GM12875 (cell line): ENCODE measurements around the gene TOPBP1.

ENCODE experiments used
- H3K4me3 ChIP-seq: one replicate; pipeline ENCODE4 v1.5.1; 2011; ENCODE audit warnings: low read depth, low read length, control low read depth
- TF ChIP-seq, protein P1 (sequence below): IDR thresholded peaks from 2 replicates; pipeline ENCODE4 v1.5.1; 2011; ENCODE audit warnings: low read depth, mild to moderate bottlenecking, control low read depth, inconsistent platforms, low read length, moderate library complexity, borderline replicate concordance; ENCODE audit not compliant: insufficient read depth

The TOPBP1 gene

DNA sequence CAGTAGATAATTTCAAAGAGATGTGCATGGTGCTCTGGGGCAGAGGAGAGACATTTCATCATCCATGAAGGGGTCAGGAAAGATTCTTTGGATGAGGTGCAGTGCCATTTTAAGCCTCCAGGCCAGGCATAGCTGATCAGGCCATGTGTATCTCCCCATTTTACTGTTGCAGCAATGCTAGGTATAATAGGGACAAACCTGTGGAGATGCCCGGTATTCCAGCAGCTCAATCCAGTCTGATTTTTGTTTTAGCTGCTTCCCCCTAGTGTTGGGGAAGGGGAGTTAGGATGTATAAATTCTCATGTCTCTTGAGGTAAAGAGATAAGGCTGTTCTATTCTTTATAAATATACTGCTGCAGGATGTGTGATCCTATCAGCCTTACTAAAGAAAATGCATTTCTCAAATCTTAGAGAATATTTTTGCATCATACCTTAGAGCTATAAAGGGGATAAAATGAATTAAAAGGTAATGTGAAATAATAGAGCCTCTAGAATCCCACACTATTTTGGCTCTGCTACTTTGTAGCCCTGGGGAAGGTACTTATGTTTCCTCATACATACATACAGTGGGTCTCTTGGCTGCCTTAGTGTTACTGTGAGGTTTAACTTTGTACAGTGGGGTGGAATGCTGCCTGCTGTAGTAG lies 83.1 kb downstream of the TOPBP1 start:
- TF ChIP-seq, protein P1, sequence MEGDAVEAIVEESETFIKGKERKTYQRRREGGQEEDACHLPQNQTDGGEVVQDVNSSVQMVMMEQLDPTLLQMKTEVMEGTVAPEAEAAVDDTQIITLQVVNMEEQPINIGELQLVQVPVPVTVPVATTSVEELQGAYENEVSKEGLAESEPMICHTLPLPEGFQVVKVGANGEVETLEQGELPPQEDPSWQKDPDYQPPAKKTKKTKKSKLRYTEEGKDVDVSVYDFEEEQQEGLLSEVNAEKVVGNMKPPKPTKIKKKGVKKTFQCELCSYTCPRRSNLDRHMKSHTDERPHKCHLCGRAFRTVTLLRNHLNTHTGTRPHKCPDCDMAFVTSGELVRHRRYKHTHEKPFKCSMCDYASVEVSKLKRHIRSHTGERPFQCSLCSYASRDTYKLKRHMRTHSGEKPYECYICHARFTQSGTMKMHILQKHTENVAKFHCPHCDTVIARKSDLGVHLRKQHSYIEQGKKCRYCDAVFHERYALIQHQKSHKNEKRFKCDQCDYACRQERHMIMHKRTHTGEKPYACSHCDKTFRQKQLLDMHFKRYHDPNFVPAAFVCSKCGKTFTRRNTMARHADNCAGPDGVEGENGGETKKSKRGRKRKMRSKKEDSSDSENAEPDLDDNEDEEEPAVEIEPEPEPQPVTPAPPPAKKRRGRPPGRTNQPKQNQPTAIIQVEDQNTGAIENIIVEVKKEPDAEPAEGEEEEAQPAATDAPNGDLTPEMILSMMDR, result peak; percentile 34; the same call in 1 of the 2 replicates

DNA sequence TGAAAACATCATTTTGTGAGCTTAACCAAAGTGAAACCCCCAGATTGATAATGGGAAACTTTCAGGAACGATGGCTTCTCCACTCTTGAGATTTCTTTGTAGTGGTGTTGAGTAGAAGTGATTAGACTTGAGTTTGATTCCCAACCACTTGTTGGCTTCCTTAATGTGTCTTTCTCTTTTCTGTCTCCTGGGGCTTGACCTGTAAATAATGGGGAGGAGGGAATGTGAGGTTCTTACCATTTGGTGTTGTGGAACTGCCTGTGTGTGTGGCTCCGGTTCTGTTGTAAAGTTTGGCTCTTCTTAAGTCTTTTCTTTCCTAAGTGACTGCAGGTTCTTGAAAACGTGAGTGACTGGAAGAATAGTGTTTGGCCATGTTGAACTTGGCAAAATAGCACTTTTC lies 85.6 kb downstream of the TOPBP1 start:
- H3K4me3 ChIP-seq, result peak overlapping the region; percentile 30
- TF ChIP-seq, protein P1, result no peak

More for the DNA sequence above, 83.1 kb downstream of the TOPBP1 start:
- no peak overlapping the region for H3K4me3 ChIP-seq

DNA sequence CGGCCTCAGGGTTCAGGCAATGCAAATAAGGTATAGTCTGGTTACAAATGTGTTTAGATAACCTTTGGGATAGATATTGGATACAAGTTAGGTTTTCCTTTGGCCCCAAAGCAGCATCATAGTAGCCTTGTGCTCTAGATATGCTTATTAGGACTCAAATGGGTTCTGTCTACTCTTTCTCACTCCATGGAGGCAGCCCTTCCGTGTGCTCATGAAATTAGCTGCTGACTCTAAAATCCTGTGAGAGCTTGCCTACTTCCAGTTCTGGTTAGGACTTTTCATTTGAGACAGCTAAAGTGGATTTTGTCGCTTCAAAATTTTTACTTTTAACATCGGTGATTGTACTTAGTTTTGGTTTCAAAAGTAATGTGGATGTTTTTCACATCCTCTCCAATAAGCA lies 86.7 kb downstream of the TOPBP1 start:
- TF ChIP-seq, protein P1, result no peak
- H3K4me3 ChIP-seq, result peak overlapping the region; percentile 60

DNA sequence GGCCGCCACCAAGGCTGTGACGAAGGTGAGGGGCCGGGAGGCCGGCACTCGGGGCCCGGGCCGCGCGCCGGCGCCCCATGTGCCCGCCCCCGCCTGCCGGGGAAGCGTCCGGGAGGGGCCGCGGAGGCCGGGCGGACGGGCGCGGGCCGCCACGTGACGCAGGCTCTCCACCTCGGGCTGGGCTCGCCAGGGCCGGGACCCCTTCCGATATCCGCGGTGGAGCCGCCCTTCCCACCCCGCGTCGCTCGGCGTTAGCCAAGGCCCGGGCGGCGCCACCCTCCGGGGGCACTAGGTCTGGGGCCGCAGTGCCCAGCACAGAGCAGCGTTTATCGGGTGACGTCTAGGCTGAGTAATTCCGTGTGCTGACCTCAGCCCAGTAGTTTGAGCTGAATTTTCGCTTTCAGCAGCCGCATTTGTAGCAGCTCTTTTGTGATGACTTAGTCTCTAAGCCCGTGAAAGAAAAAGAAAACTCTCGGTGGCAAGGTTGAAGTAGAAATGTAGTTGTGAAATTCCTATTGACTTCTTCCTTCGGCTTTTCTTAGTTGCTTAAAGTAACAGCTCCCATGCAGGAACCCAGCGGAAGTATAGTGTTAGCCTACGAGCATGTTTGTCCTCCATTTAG lies 87.4 kb downstream of the TOPBP1 start:
- TF ChIP-seq, protein P1, result no peak
- peak overlapping the region; percentile 60 for H3K4me3 ChIP-seq

DNA sequence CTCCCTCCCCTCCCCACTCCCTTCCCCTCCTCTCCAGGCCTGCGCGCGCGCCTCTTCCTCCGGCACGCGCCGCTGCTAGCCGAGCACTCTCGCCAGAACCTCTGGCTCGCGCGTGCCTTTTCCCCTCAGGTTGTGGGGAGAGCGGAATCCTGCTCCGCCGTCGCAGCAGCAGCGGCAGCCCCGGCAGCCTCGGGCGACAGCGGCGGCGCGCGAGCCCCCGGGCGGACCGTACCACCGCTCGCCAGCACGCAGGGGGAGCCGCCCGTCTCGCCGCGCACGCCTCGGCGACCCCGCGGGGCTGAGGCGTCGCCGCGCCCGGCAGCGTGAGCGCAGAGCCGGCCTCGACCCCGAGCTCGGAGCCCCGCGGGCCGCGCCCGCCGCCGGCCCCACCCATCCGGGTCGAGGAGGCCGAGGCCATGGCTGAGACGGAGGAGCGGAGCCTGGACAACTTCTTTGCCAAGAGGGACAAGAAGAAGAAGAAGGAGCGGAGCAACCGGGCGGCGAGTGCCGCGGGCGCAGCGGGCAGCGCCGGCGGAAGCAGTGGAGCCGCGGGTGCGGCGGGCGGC lies 88.0 kb downstream of the TOPBP1 start, which contains the start of gene CDV3:
Gene CDV3, plus strand, starts transcription at position 58 of the 566 bp plus-strand sequence. Its CDS starts 359 bp downstream, at position 417.
- peak within 1 kb of the TSS; percentile 60 for H3K4me3 ChIP-seq
- TF ChIP-seq, protein P1, result no peak

DNA sequence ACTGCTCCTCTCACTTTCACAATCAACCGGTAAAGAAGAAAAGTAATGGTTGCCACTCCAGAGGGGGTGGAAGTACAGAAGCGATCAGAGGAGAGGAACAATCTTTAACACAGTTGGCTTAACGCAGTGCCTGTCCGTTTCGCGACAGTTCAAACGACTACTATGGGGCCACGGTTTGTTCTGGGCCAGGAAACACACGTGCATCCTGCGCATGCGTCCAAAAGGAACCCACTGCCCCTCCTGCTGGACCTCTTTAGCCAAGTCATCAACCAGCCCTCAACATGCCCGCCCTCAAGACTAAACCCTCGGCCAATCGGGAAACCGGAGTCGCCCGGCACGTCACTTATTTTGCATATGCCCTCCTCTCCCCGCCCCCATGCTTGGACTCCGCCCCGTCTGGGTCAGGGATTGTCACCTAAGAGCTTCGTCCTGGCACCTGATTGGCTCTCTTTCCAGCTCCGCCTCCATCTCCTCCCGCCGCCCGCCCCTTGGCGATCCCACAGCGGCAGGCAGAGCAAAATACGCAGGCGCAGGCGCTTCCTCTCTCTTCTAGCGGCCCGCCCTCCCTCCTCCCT lies 88.6 kb downstream of the TOPBP1 start:
- TF ChIP-seq, protein P1, result no peak; the same call in 1 of the 2 replicates

More for the DNA sequence above, 88.6 kb downstream of the TOPBP1 start:
- peak overlapping the region; percentile 60 for H3K4me3 ChIP-seq
